ENCODE data around the gene BRCA1.

DNA sequence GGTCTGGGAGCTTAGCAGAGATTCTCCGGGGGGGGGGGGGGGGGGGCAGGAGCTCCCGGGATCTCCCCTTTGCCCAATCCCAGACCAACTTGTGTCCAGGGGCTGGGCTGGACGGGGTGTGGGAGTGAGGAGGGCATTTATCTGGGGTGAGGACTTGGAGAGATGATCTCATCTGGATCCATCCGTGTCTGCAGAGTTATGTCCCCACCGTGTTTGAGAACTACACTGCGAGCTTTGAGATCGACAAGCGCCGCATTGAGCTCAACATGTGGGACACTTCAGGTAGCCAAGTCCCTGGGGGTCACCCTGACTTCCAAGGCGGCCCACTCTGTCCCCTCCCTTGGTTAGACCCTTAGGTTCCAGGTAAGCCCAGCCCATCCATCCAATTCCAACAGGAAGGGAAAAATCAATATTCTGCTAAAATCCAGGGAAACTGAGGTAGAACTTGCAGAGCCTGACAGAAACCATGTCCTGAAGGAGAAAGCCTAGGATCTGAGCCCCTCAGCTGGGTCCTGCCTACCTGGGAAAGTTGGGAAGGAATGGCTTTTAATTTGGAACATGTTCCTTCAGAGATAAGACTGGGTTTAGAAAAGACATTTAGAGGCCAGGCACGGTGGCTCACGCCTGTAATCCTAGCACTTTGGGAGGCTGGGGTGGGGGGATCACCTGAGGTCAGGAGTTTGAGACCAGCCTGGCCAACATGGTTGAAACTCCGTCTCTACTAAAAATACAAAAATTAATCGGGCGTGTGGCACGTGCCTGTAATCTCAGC, 99.2 kb downstream of the BRCA1 start:
- TF ChIP-seq, protein P1, sequence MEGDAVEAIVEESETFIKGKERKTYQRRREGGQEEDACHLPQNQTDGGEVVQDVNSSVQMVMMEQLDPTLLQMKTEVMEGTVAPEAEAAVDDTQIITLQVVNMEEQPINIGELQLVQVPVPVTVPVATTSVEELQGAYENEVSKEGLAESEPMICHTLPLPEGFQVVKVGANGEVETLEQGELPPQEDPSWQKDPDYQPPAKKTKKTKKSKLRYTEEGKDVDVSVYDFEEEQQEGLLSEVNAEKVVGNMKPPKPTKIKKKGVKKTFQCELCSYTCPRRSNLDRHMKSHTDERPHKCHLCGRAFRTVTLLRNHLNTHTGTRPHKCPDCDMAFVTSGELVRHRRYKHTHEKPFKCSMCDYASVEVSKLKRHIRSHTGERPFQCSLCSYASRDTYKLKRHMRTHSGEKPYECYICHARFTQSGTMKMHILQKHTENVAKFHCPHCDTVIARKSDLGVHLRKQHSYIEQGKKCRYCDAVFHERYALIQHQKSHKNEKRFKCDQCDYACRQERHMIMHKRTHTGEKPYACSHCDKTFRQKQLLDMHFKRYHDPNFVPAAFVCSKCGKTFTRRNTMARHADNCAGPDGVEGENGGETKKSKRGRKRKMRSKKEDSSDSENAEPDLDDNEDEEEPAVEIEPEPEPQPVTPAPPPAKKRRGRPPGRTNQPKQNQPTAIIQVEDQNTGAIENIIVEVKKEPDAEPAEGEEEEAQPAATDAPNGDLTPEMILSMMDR (IDR thresholded peaks at IDR 0.05; ENCODE audit: low read depth, low read length), result no peak
- TF ChIP-seq, protein P2, sequence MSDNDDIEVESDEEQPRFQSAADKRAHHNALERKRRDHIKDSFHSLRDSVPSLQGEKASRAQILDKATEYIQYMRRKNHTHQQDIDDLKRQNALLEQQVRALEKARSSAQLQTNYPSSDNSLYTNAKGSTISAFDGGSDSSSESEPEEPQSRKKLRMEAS (IDR thresholded peaks at IDR 0.05; ENCODE audit: low read depth, low read length), result no peak
